Naive thymus-derived CD4-positive, alpha-beta T cell (primary cell): ENCODE results near the gene MAP2K1. TPM values are rescaled to one million over a fixed set of nuclear protein-coding genes. Genes with fewer than 3 reads are reported as not detected.

Source experiments
- ATAC-seq: fragments of 150-1000 bp; cut with Tn5 transposase; 2 replicates; pipeline ENCODE4 v1.10.0; 2021; ENCODE audit warnings: mild to moderate bottlenecking, moderate library complexity
- CTCF ChIA-PET: fragments of 350-600 bp; sonication (Branson Sonifier 250); formaldehyde crosslinking; loops from one replicate; lab custom pipeline; 2021; ENCODE audit warnings: antibody characterized with exemption; lab: Charles Lee
- POLR2A ChIA-PET: fragments of 350-600 bp; sonication (Branson Sonifier 250); formaldehyde crosslinking; loops from one replicate; lab custom pipeline; 2021; ENCODE audit warnings: antibody characterized with exemption, inconsistent platforms; lab: Charles Lee
- DNase-seq, 9 donors: peaks; one replicate each; pipeline versions ENCODE4 v3.0.0 to v3.0.0-alpha.2; 2020 to 2022; ENCODE audit warnings: mixed read lengths in 1 of 9
- H3K27ac ChIP-seq: one replicate; pipeline ENCODE4 v1.7.0; 2013; ENCODE audit warnings: mild to moderate bottlenecking, low read depth, low read length, moderate library complexity
- H3K27me3 ChIP-seq, 2 donors: one replicate each; pipeline ENCODE4 v1.7.0; 2013; ENCODE audit warnings: low read length in 2 of 2, mild to moderate bottlenecking in 2 of 2, moderate library complexity in 2 of 2; ENCODE audit not compliant: control insufficient read depth in 2 of 2, insufficient read depth in 2 of 2
- H3K36me3 ChIP-seq, 3 experiments: 1 replicate in 2 of 3; 2 replicates in 1 of 3; pipeline ENCODE4 v1.7.0; 2013; ENCODE audit warnings: low read length in 3 of 3, mild to moderate bottlenecking in 3 of 3, moderate library complexity in 1 of 3; ENCODE audit not compliant: insufficient read depth in 3 of 3, control insufficient read depth in 2 of 3
- H3K4me1 ChIP-seq, 2 donors: one replicate each; pipeline ENCODE4 v1.7.0; 2013; ENCODE audit warnings: low read length in 2 of 2, mild to moderate bottlenecking in 2 of 2, moderate library complexity in 1 of 2; ENCODE audit not compliant: control insufficient read depth in 2 of 2, insufficient read depth in 2 of 2
- H3K4me3 ChIP-seq: 2 replicates; pipeline ENCODE4 v1.7.0; 2013; ENCODE audit warnings: mild to moderate bottlenecking, low read length
- H3K9me3 ChIP-seq, 3 experiments: 1 replicate in 2 of 3; 2 replicates in 1 of 3; pipeline ENCODE4 v1.7.0; 2013; ENCODE audit warnings: low read length in 3 of 3; ENCODE audit not compliant: control insufficient read depth in 2 of 3
- H3K27ac Mint-ChIP-seq, 9 donors: one replicate each; pipeline ENCODE4 v1.8.0; 2020 to 2022; ENCODE audit warnings: mixed read lengths in 9 of 9, mild to moderate bottlenecking in 8 of 9, moderate library complexity in 5 of 9, inconsistent platforms in 2 of 9
- H3K27me3 Mint-ChIP-seq, 5 donors: one replicate each; pipeline ENCODE4 v1.8.0; 2021 to 2022; ENCODE audit warnings: mixed read lengths in 5 of 5, mild to moderate bottlenecking in 1 of 5
- H3K36me3 Mint-ChIP-seq, 5 donors: one replicate each; pipeline ENCODE4 v1.8.0; 2020 to 2022; ENCODE audit warnings: mixed read lengths in 5 of 5, mild to moderate bottlenecking in 3 of 5, inconsistent platforms in 1 of 5
- H3K4me1 Mint-ChIP-seq, 7 donors: one replicate each; pipeline ENCODE4 v1.8.0; 2020 to 2022; ENCODE audit warnings: mixed read lengths in 7 of 7, mild to moderate bottlenecking in 3 of 7, inconsistent platforms in 1 of 7
- H3K4me3 Mint-ChIP-seq, 10 donors: one replicate each; pipeline ENCODE4 v1.8.0; 2020 to 2022; ENCODE audit warnings: mild to moderate bottlenecking in 10 of 10, mixed read lengths in 10 of 10, moderate library complexity in 6 of 10, inconsistent platforms in 2 of 10
- H3K9me3 Mint-ChIP-seq, 11 donors: one replicate each; pipeline ENCODE4 v1.8.0; 2020 to 2022; ENCODE audit warnings: mixed read lengths in 11 of 11, mild to moderate bottlenecking in 4 of 11, inconsistent platforms in 1 of 11, moderate library complexity in 1 of 11
- intact Hi-C, 2 donors: fragments of 100-400 bp; cut with micrococcal nuclease; formaldehyde crosslinking; loops; one replicate each; pipeline ENCODE4 v1.15.1; 2023
- polyA plus RNA-seq, 2 donors: library from polyadenylated mRNA; unstranded; fragments of 300-500 nt; fragmentation: Illumina TruSeq; gene quantifications; one replicate each; pipeline ENCODE4 v1.2.3, GENCODE V29; 2021
- total RNA-seq, 6 experiments: library from RNA in 5 of 6; stranded (reverse) in 5 of 6; gene quantifications; 1 replicate in 5 of 6; 2 replicates in 1 of 6; pipeline ENCODE4 v1.2.3 and lab custom pipeline; 2021 to 2026

The MAP2K1 gene
- total and polyA plus RNA-seq, 7 experiments from 2014 or later: 37.2 to 97.2 (median 46.9) TPM

GRCh38 chr15:66404532-66404931 lies 17.8 kb downstream of the MAP2K1 start:
- Mint-ChIP-seq H3K4me3 (peak overlapping the region; percentile 53 to 89 (median 82)), H3K36me3 (peaks cover 0 to 23% (median 0%) of the 10 kb centered on the region in 5 donors), H3K9me3 (peaks cover 0 to 2% (median 0%) of the 10 kb centered on the region in 11 donors), H3K4me1 (peaks cover 60 to 96% (median 90%) of the 10 kb centered on the region in 7 donors), H3K27ac (peak overlapping the region; percentile 10 to 95 (median 67)), H3K27me3 (no peaks in the 10 kb centered on the region)
- no peaks in the 10 kb centered on the region for H3K27me3 ChIP-seq
- H3K36me3 ChIP-seq: no peaks in the 10 kb centered on the region
- DNase-seq: no peak
- peaks cover 20 to 75% of the 10 kb centered on the region in 2 donors for H3K4me1 ChIP-seq
- CTCF ChIA-PET: interaction anchor here (1.0 to 1.2 kb wide), 2 partner anchors 13 to 67 kb away, joined by 3 read pairs; no protein-coding TSS in a partner anchor
- no peak overlapping the region for H3K4me3 ChIP-seq
- H3K9me3 ChIP-seq: no peaks in the 10 kb centered on the region
- H3K27ac ChIP-seq: peak overlapping the region; percentile 5
- no peak for ATAC-seq
- intact Hi-C loops: loop anchor here in 1 of 2 donors (5.0 kb wide), 1 partner anchor 68 kb away; no protein-coding TSS in a partner anchor
- POLR2A ChIA-PET: interaction anchor here (0.9 to 1.8 kb wide), 5 partner anchors 10 to 101 kb away, joined by 3 to 5 read pairs (median 3); partner anchors contain the start of genes MAP2K1, RPL4 and ZWILCH

- peaks cover 20 to 80% of the 10 kb centered on the region in 2 donors for H3K4me1 ChIP-seq
- peak overlapping the region; percentile 53 to 89 (median 82) for H3K4me3 Mint-ChIP-seq
- no peak for ATAC-seq
- H3K27me3 Mint-ChIP-seq: no peaks in the 10 kb centered on the region
- H3K27me3 ChIP-seq: no peaks in the 10 kb centered on the region
- peaks cover 0 to 26% (median 0%) of the 10 kb centered on the region in 5 donors for H3K36me3 Mint-ChIP-seq
- intact Hi-C loops: no loop called here
- H3K36me3 ChIP-seq: no peaks in the 10 kb centered on the region
- POLR2A ChIA-PET: interaction anchor here (1.5 to 1.8 kb wide), 3 partner anchors 10 to 18 kb away, joined by 3 to 5 read pairs (median 4); partner anchors contain the start of gene MAP2K1
- H3K9me3 Mint-ChIP-seq: peaks cover 0 to 2% (median 0%) of the 10 kb centered on the region in 11 donors
- H3K4me3 ChIP-seq: no peak overlapping the region
- CTCF ChIA-PET: interaction anchor here (1.0 to 1.2 kb wide), 2 partner anchors 14 to 66 kb away, joined by 3 read pairs; no protein-coding TSS in a partner anchor
- DNase-seq: no peak
- H3K9me3 ChIP-seq: no peaks in the 10 kb centered on the region
- H3K4me1 Mint-ChIP-seq: peaks cover 65 to 98% (median 94%) of the 10 kb centered on the region in 7 donors
- H3K27ac Mint-ChIP-seq: peak overlapping the region; percentile 10 to 95 (median 64)
- H3K27ac ChIP-seq: no peak overlapping the region
Observed at GRCh38 chr15:66405007-66405406, 18.3 kb downstream of the MAP2K1 start.

DNA sequence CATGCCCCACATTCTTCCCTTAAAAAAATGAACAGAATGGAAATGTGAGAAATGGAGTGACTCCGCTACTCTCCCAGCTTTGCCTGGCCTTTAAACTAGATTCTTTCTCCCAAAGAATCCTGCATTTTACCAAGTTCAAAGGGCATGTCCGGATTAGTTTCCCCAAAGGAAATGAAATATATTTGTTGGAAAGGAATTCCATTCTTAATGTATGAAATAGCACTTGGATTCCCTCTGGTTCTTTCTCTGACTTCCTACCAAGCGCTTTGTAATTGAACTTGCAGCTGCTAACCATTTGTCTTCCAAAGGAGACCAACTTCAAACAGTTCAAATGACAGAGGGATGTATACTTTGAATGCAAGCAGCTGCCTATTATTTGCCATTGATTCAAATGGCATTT lies 18.9 kb downstream of the MAP2K1 start:
- Histone ChIP-seq H3K27ac (no peak overlapping the region), H3K9me3 (no peaks in the 10 kb centered on the region), H3K4me1 (peaks cover 26 to 81% of the 10 kb centered on the region in 2 donors), H3K36me3 (no peaks in the 10 kb centered on the region), H3K27me3 (no peaks in the 10 kb centered on the region), H3K4me3 (no peak overlapping the region)
- peaks cover 0 to 2% (median 0%) of the 10 kb centered on the region in 11 donors for H3K9me3 Mint-ChIP-seq
- no peak for ATAC-seq
- POLR2A ChIA-PET: interaction anchor here (1.7 to 1.8 kb wide), 2 partner anchors 9 to 19 kb away, joined by 3 to 4 read pairs; partner anchors contain the start of gene MAP2K1
- intact Hi-C loops: no loop called here
- peaks cover 63 to 98% (median 94%) of the 10 kb centered on the region in 7 donors for H3K4me1 Mint-ChIP-seq
- H3K4me3 Mint-ChIP-seq: peak overlapping the region in 5 of 10 donors; percentile 6 to 84 (median 43)
- peaks cover 0 to 28% (median 0%) of the 10 kb centered on the region in 5 donors for H3K36me3 Mint-ChIP-seq
- CTCF ChIA-PET: interaction anchor here (1.2 kb wide), 1 partner anchor 66 kb away, joined by 3 read pairs; no protein-coding TSS in a partner anchor
- H3K27ac Mint-ChIP-seq: peak overlapping the region in 1 of 9 donors; percentile 34
- no peak for DNase-seq
- H3K27me3 Mint-ChIP-seq: no peaks in the 10 kb centered on the region

GRCh38 chr15:66408254-66408653 lies 21.5 kb downstream of the MAP2K1 start:
- CTCF ChIA-PET: no interaction called here
- Mint-ChIP-seq H3K4me3 (peak overlapping the region in 7 of 10 donors; percentile 24 to 84 (median 68)), H3K27me3 (no peaks in the 10 kb centered on the region), H3K4me1 (peaks cover 65 to 96% (median 90%) of the 10 kb centered on the region in 7 donors), H3K9me3 (no peaks in the 10 kb centered on the region), H3K27ac (peak overlapping the region in 7 of 9 donors; percentile 3 to 84 (median 34)), H3K36me3 (peaks cover 0 to 36% (median 0%) of the 10 kb centered on the region in 5 donors)
- DNase-seq (no peak), ATAC-seq (peak; percentile 22)
- no peaks in the 10 kb centered on the region for H3K27me3 ChIP-seq
- POLR2A ChIA-PET: interaction anchor here (0.6 kb wide), 1 partner anchor 1607 kb away, joined by 3 read pairs; no protein-coding TSS in a partner anchor
- no peak overlapping the region for H3K27ac ChIP-seq
- no peaks in the 10 kb centered on the region for H3K36me3 ChIP-seq
- no peak overlapping the region for H3K4me3 ChIP-seq
- H3K9me3 ChIP-seq: no peaks in the 10 kb centered on the region
- H3K4me1 ChIP-seq: peaks cover 23 to 79% of the 10 kb centered on the region in 2 donors
- intact Hi-C loops: no loop called here

DNA sequence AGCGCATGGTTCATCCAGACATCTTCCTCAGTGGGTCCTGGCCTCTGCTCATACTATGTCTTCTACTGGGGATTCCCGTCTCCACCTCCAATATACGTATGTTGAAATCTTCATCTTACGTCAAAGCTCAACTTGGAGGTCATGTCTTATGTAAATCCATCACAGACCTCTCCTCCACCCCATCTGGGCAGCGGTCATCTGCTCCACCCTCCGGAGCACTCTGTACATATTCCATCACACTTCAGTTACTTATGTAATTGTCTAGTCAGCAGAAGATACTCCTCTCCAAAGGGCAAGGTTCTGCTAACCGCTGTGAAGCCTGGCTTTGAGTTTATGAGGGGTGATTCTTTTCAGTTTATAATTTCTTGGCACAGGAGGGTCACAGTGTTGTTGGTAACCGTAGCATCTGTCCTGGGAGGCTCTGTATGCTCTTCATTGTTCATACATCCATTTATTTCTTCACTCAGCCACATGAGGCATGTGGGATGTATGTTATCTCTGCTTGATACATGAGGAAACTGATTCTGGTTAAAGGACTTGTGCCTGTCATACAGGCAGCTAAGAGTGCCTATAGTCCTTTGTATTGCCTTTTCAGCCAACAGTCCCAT lies 22.1 kb downstream of the MAP2K1 start:
- H3K27me3 ChIP-seq: no peaks in the 10 kb centered on the region
- Mint-ChIP-seq H3K27ac (peak overlapping the region in 7 of 9 donors; percentile 3 to 84 (median 65)), H3K4me1 (peaks cover 70 to 96% (median 90%) of the 10 kb centered on the region in 7 donors), H3K9me3 (peaks cover 0 to under 1% (median 0%) of the 10 kb centered on the region in 11 donors), H3K36me3 (peaks cover 0 to 39% (median 0%) of the 10 kb centered on the region in 5 donors), H3K4me3 (peak overlapping the region; percentile 11 to 84 (median 64)), H3K27me3 (no peaks in the 10 kb centered on the region)
- ChIA-PET CTCF (no interaction called here), POLR2A (no interaction called here)
- no peaks in the 10 kb centered on the region for H3K9me3 ChIP-seq
- intact Hi-C loops: no loop called here
- DNase-seq (no peak), ATAC-seq (peak; percentile 87)
- no peaks in the 10 kb centered on the region for H3K36me3 ChIP-seq
- no peak overlapping the region for H3K27ac ChIP-seq
- peaks cover 23 to 78% of the 10 kb centered on the region in 2 donors for H3K4me1 ChIP-seq
- no peak overlapping the region for H3K4me3 ChIP-seq

DNA sequence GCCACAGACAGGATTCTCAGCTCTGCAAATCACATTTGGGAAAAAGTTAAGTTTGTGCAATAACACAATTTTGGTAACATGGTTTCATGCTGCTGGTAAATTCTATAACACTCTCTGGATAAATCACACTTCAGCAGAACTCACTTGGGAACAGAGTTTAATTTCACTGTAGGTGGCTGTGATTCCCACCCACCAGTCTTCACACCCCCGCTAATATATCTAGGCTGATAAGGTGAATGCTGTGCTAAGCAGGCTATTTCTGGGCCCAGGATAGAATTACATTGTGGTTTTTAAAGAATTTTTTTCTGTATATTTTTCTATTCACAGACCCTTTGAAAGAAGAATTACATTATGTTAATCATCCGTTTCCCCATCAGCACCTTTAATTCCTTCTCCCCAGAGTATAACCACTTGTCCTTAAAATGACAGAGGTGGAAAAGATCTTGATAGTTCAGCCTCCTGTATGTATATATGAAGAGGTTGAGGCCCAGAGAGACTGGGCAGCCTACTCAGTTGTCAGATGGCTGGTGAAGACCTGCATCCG lies 22.9 kb downstream of the MAP2K1 start:
- H3K36me3 ChIP-seq: peaks cover 0 to 8% (median 0%) of the 10 kb centered on the region in 3 experiments
- H3K27ac Mint-ChIP-seq: peak overlapping the region in 8 of 9 donors; percentile 19 to 87 (median 64)
- peaks cover 0 to 8% (median 5%) of the 10 kb centered on the region in 3 experiments for H3K9me3 ChIP-seq
- peaks cover 0 to 7% (median 2%) of the 10 kb centered on the region in 11 donors for H3K9me3 Mint-ChIP-seq
- peaks cover 23 to 75% of the 10 kb centered on the region in 2 donors for H3K4me1 ChIP-seq
- DNase-seq: no peak
- intact Hi-C loops: no loop called here
- ChIA-PET POLR2A (no interaction called here), CTCF (no interaction called here)
- H3K36me3 Mint-ChIP-seq: peaks cover 0 to 46% (median 8%) of the 10 kb centered on the region in 5 donors
- H3K4me1 Mint-ChIP-seq: peaks cover 71 to 95% (median 88%) of the 10 kb centered on the region in 7 donors
- no peak for ATAC-seq
- H3K4me3 Mint-ChIP-seq: peak overlapping the region; percentile 52 to 85 (median 80)
- no peaks in the 10 kb centered on the region for H3K27me3 ChIP-seq
- no peak overlapping the region for H3K4me3 ChIP-seq
- H3K27me3 Mint-ChIP-seq: no peaks in the 10 kb centered on the region
- no peak overlapping the region for H3K27ac ChIP-seq
